DMS153 treated with DMSO at 0.1 percent for 48 hours (cell line): ENCODE measurements around the gene TNNI3K.

ENCODE experiments used
- DNase-seq: peaks from one replicate; lab custom pipeline; 2025; ENCODE audit not compliant: unreplicated experiment; lab: John Stamatoyannopoulos, UW

Gene TNNI3K

GRCh38 chr1:74280642-74281396 is 45.6 kb downstream of the TNNI3K start:
- no peak for DNase-seq

GRCh38 chr1:74286414-74286813 is 51.2 kb downstream of the TNNI3K start:
- no peak for DNase-seq

- no peak for DNase-seq
Measured at GRCh38 chr1:74314438-74314837, 79.3 kb downstream of the TNNI3K start.

- DNase-seq, result no peak
Measured at GRCh38 chr1:74316302-74316701, 81.1 kb downstream of the TNNI3K start.

- no peak for DNase-seq
Measured at GRCh38 chr1:74317663-74318062, 82.5 kb downstream of the TNNI3K start.

GRCh38 chr1:74323937-74324473 is 88.8 kb downstream of the TNNI3K start:
- DNase-seq, result no peak

GRCh38 chr1:74324684-74325448 is 89.7 kb downstream of the TNNI3K start:
- DNase-seq, result no peak

- no peak for DNase-seq
Measured at GRCh38 chr1:74328851-74329250, 93.7 kb downstream of the TNNI3K start.

- DNase-seq, result no peak
Measured at GRCh38 chr1:74333244-74333643, 98.1 kb downstream of the TNNI3K start.

- no peak for DNase-seq
Measured at GRCh38 chr1:74334147-74334546, 99.0 kb downstream of the TNNI3K start.

GRCh38 chr1:74340656-74341055 is 105.5 kb downstream of the TNNI3K start:
- DNase-seq, result no peak

GRCh38 chr1:74341702-74342339 is 106.6 kb downstream of the TNNI3K start:
- no peak for DNase-seq

- DNase-seq, result peak; percentile 83
Measured at GRCh38 chr1:74343216-74343615, 108.0 kb downstream of the TNNI3K start.

- DNase-seq, result no peak
Measured at GRCh38 chr1:74344387-74344786, 109.2 kb downstream of the TNNI3K start.

- no peak for DNase-seq
Measured at GRCh38 chr1:74356493-74356892, 121.3 kb downstream of the TNNI3K start.

- DNase-seq, result no peak
Measured at GRCh38 chr1:74357150-74357549, 122.0 kb downstream of the TNNI3K start.

GRCh38 chr1:74357756-74358155 is 122.6 kb downstream of the TNNI3K start:
- no peak for DNase-seq

GRCh38 chr1:74362691-74363090 is 127.5 kb downstream of the TNNI3K start:
- DNase-seq, result no peak

- no peak for DNase-seq
Measured at GRCh38 chr1:74363220-74363619, 128.0 kb downstream of the TNNI3K start.

GRCh38 chr1:74367175-74367813 is 132.1 kb downstream of the TNNI3K start:
- DNase-seq, result no peak

GRCh38 chr1:74368335-74368734 is 133.1 kb downstream of the TNNI3K start:
- DNase-seq, result no peak
